Bronchus fibroblast of lung (primary cell): Measurements from ENCODE around the gene RAPGEF5. TPM values are rescaled to one million over a fixed set of nuclear protein-coding genes. Genes with fewer than 3 reads are reported as not detected.

ENCODE experiments used
- total RNA-seq: library from RNA; depleted of rRNA; stranded (reverse); fragments of >200 nt; gene quantifications from 2 replicates; pipeline ENCODE4 v1.2.3, GENCODE V29; 2015

RAPGEF5 gene, protein sequence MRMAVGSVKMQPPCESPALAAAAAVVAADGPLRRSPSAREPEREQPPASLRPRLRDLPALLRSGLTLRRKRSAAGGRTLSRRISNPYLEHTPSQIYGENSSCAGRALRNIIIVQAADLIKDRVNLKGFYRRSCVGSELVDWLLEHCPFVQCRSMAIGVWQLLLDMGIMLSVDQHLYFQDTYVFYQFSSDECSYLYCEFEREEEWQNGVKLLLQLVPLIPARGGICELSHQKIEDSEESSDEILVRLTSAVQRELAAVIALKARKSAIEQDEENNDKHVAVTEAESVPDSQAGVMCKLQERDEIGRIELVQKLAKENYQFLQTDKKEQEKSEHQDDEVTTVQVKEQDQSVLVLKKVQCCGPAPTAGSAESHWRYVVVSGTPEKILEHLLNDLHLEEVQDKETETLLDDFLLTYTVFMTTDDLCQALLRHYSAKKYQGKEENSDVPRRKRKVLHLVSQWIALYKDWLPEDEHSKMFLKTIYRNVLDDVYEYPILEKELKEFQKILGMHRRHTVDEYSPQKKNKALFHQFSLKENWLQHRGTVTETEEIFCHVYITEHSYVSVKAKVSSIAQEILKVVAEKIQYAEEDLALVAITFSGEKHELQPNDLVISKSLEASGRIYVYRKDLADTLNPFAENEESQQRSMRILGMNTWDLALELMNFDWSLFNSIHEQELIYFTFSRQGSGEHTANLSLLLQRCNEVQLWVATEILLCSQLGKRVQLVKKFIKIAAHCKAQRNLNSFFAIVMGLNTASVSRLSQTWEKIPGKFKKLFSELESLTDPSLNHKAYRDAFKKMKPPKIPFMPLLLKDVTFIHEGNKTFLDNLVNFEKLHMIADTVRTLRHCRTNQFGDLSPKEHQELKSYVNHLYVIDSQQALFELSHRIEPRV
- total RNA-seq, result 0.15 and 0.34 TPM in 2 replicates

DNA sequence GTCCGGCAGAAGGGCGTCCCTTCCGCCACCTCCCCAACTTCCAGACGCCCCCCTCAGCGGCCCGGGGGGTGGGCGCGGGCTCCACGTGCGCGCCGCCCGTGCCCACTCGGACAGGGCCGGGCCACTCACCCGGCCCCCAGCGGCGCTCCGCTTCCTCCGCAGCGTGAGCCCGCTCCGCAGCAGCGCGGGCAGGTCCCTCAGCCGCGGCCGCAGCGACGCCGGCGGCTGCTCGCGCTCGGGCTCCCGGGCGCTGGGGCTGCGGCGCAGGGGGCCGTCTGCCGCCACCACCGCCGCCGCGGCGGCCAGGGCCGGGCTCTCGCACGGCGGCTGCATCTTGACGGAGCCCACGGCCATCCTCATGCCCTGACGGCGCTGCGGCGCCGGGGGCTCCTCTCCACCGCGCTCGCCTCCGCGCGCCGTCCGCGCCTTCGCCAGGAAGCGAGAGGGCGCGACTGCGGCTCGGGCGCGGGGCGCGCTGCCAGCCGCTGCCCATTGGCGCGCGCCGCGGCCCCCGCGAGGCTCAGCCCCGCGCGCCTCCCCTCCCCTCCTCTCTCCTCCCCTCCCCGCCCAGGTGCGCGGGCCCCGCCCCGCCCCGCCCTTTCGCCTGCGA is at the start of gene RAPGEF5:
Gene RAPGEF5 (minus strand): TSS at position 454 of the 610 bp plus-strand sequence. CDS start 94 bp downstream, at position 360.

Other genes with a start within 250 kb of the RAPGEF5 start
- gene STEAP1B, start 143.0 kb upstream of the RAPGEF5 start, total RNA-seq, result 23.0 and 24.7 TPM in 2 replicates